Stimulated activated CD4-positive, alpha-beta T cell treated with anti-CD3 and anti-CD28 coated beads, TNF-alpha, amount 100 ng/mL, for 1 hour (primary cell): ENCODE data around the gene ELMO2.
"Not testable (repeated sequence)": the region's sequence is repeated elsewhere in the genome, so short reads cannot be mapped to it uniquely, and the experiment has no call there.

Experiments
- DNase-seq, 3 donors: peaks; one replicate each; pipeline ENCODE4 v3.0.0-alpha.2; 2020; ENCODE audit warnings: low read depth in 3 of 3, low spot score in 1 of 3

Gene ELMO2

GRCh38 chr20:46406986-46407670 is 713 bp upstream of the ELMO2 start:
- peak; percentile 59 to 83 (median 62) for DNase-seq

- no peak for DNase-seq
These were observed 4.0 kb downstream of the ELMO2 start for GRCh38 chr20:46402331-46402811.

GRCh38 chr20:46401478-46401860 is 4.9 kb downstream of the ELMO2 start:
- DNase-seq = no peak

- DNase-seq = no peak
These were observed 5.5 kb downstream of the ELMO2 start for GRCh38 chr20:46400828-46401477.

- no peak for DNase-seq
These were observed 6.2 kb downstream of the ELMO2 start for GRCh38 chr20:46400253-46400652.

GRCh38 chr20:46399401-46399800 is 7.0 kb downstream of the ELMO2 start:
- no peak for DNase-seq

GRCh38 chr20:46398963-46399362 is 7.5 kb downstream of the ELMO2 start:
- no peak for DNase-seq

- no peak for DNase-seq
These were observed 10.2 kb downstream of the ELMO2 start for GRCh38 chr20:46396052-46396740.

- DNase-seq = no peak
These were observed 11.3 kb downstream of the ELMO2 start for GRCh38 chr20:46394872-46395760.

GRCh38 chr20:46393967-46394366 is 12.4 kb downstream of the ELMO2 start:
- no peak for DNase-seq

GRCh38 chr20:46388937-46389336 is 17.5 kb downstream of the ELMO2 start:
- no peak for DNase-seq

GRCh38 chr20:46388201-46388836 is 18.1 kb downstream of the ELMO2 start:
- no peak for DNase-seq

- not testable (repeated sequence) for DNase-seq
These were observed 19.4 kb downstream of the ELMO2 start for GRCh38 chr20:46387054-46387453.

GRCh38 chr20:46378412-46379009 is 27.9 kb downstream of the ELMO2 start:
- no peak for DNase-seq

GRCh38 chr20:46377518-46377917 is 28.9 kb downstream of the ELMO2 start:
- DNase-seq = no peak

- DNase-seq = no peak
These were observed 30.1 kb downstream of the ELMO2 start for GRCh38 chr20:46376196-46376785.

GRCh38 chr20:46375771-46376170 is 30.6 kb downstream of the ELMO2 start:
- no peak for DNase-seq

- DNase-seq = no peak
These were observed 32.0 kb downstream of the ELMO2 start for GRCh38 chr20:46374383-46374782.

- no peak for DNase-seq
These were observed 34.8 kb downstream of the ELMO2 start for GRCh38 chr20:46371656-46372055.

GRCh38 chr20:46368902-46369268 is 37.5 kb downstream of the ELMO2 start:
- DNase-seq = no peak
